Neutrophil (primary cell): ENCODE results near the gene ADCY5.

Experiments used
- H3K27ac ChIP-seq: fragments of 200-600 bp; sonication (generic); 2 replicates; pipeline ENCODE4 v1.5.1; 2016; ENCODE audit warnings: mild to moderate bottlenecking, moderate library complexity
- H3K27me3 ChIP-seq: fragments of 200-600 bp; sonication (generic); 2 replicates; pipeline ENCODE4 v1.6.0; 2016; ENCODE audit warnings: mild to moderate bottlenecking
- H3K36me3 ChIP-seq: fragments of 200-600 bp; sonication (generic); 2 replicates; pipeline ENCODE4 v1.5.1; 2017
- H3K4me1 ChIP-seq, 2 experiments: fragments of 200-600 bp in 1 of 2; sonication (generic) in 1 of 2; 1 replicate in 1 of 2; 2 replicates in 1 of 2; pipeline versions ENCODE4 v1.5.1 to v1.6.1; 2013 to 2016; ENCODE audit warnings: low read depth in 1 of 2, low read length in 1 of 2, mild to moderate bottlenecking in 1 of 2, moderate library complexity in 1 of 2; ENCODE audit not compliant: control insufficient read depth in 1 of 2, insufficient read depth in 1 of 2
- H3K4me3 ChIP-seq, 2 experiments: fragments of 200-600 bp in 1 of 2; sonication (generic) in 1 of 2; 1 replicate in 1 of 2; 2 replicates in 1 of 2; pipeline ENCODE4 v1.5.1; 2013 to 2016; ENCODE audit warnings: low read depth in 1 of 2, low read length in 1 of 2, mild to moderate bottlenecking in 1 of 2, moderate library complexity in 1 of 2
- H3K9me3 ChIP-seq: fragments of 200-600 bp; sonication (generic); 2 replicates; pipeline ENCODE4 v1.5.1; 2016
- TF ChIP-seq, protein P1 (sequence below): fragments of 200-600 bp; sonication (generic); IDR thresholded peaks from 2 replicates; pipeline ENCODE4 v1.5.1; 2016; ENCODE audit warnings: antibody characterized with exemption

Gene ADCY5

DNA sequence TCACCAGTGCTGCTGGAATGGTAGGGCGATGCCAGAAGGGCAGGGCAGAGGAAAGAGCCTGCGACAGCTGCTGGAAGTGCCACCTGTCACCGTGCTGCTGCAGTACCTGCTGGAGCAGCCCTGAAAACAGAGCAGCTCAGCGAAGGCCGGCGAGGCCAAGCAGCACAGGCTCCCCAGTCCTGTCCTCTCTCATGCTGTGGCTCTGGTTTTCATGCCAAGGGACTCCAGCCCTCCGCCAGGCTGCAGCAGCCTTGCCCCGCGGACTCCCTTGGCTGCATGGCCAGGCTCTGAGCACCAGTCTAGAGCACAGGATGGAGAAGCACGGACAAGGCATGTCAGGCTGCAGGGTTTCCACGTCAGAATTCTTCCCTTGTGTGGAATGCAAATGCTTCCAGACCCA is 43.9 kb downstream of the ADCY5 start:
- Histone ChIP-seq H3K4me1 (no peaks in the 10 kb centered on the region), H3K36me3 (no peaks in the 10 kb centered on the region), H3K27ac (no peak overlapping the region), H3K9me3 (no peaks in the 10 kb centered on the region), H3K4me3 (no peak overlapping the region), H3K27me3 (peaks cover 15% of the 10 kb centered on the region)
- TF ChIP-seq, protein P1, sequence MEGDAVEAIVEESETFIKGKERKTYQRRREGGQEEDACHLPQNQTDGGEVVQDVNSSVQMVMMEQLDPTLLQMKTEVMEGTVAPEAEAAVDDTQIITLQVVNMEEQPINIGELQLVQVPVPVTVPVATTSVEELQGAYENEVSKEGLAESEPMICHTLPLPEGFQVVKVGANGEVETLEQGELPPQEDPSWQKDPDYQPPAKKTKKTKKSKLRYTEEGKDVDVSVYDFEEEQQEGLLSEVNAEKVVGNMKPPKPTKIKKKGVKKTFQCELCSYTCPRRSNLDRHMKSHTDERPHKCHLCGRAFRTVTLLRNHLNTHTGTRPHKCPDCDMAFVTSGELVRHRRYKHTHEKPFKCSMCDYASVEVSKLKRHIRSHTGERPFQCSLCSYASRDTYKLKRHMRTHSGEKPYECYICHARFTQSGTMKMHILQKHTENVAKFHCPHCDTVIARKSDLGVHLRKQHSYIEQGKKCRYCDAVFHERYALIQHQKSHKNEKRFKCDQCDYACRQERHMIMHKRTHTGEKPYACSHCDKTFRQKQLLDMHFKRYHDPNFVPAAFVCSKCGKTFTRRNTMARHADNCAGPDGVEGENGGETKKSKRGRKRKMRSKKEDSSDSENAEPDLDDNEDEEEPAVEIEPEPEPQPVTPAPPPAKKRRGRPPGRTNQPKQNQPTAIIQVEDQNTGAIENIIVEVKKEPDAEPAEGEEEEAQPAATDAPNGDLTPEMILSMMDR = no peak

DNA sequence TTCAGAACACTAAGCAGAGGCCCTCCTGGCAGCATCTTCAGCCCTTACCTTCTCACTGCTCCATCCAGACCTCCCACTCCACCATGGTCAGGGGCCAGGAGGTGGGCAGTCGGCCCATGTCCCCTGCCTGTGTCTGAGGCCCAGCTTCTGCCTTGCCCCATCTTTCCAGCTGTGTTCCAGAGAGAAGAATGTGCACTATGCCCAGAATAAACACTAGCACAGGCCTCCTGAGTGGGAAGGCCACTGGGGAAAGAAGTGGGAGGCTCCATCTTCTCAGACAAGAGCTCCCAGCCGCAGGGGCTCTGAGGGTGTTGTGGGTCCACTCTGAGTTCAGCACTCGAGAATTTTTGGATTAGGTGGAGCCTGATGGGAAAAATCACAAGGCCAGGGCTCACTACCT is 44.5 kb downstream of the ADCY5 start:
- no peak overlapping the region for H3K4me3 ChIP-seq
- H3K4me1 ChIP-seq = no peaks in the 10 kb centered on the region
- no peak overlapping the region for H3K27ac ChIP-seq
- TF ChIP-seq, protein P1 = no peak
- no peaks in the 10 kb centered on the region for H3K36me3 ChIP-seq
- no peaks in the 10 kb centered on the region for H3K9me3 ChIP-seq
- peaks cover 14% of the 10 kb centered on the region for H3K27me3 ChIP-seq

DNA sequence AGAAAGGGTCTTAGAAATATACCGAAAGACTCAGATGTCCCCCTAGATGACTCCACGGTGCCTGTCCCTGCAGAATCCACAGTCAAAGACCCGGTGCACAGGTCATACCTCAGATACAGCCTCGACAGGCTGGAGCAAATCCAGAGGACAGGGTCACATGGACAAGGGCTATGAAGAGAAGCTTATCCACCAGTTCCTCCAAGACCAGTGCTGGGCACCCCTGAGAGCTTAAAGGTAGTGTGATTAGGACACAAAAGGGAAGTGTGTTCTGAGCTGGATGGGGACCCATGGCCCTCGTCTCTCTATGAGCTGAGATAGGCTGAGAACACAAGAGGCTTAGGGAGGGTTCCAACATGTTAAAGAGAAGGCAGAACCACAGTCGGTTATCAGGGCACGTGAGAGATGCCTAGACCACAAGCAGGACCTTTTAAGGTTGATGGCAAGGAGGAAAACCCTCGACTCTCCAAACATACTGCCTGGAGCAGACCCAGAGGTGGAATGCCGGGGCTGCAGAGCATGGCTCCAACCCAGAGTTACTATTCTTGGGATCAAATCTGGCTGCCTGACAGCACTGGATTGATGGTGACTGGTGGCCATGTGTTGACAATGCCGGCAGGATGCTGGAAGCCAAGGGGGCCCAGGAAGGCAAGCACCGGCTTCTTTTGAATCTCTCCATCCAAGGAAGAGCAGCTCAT is 46.9 kb downstream of the ADCY5 start:
- no peaks in the 10 kb centered on the region for H3K9me3 ChIP-seq
- H3K4me3 ChIP-seq = no peak overlapping the region
- H3K27ac ChIP-seq = no peak overlapping the region
- H3K4me1 ChIP-seq = no peaks in the 10 kb centered on the region
- peaks cover 35% of the 10 kb centered on the region for H3K27me3 ChIP-seq
- TF ChIP-seq, protein P1 = no peak
- H3K36me3 ChIP-seq = no peaks in the 10 kb centered on the region

DNA sequence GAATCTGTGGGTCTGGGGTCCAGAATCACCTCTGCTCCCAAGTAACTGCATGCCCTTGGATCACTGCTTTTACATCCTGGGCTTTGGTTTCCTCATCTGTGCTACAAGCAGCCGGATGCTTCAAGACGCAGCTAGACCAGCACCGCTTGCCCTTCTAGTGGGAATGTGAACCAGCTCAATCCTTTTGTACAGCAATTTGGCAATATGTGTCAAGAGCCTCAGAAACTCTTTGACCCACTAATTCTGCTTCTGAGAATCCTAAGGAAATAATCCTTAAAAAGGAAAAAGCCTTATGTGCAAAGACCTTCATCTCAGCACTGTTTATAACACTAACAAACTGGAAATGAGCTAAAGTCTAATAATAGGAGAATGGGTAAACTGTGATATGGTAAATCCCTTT is 48.7 kb downstream of the ADCY5 start:
- H3K27me3 ChIP-seq = peaks cover 41% of the 10 kb centered on the region
- no peak overlapping the region for H3K4me3 ChIP-seq
- no peaks in the 10 kb centered on the region for H3K9me3 ChIP-seq
- TF ChIP-seq, protein P1 = no peak
- no peaks in the 10 kb centered on the region for H3K4me1 ChIP-seq
- H3K36me3 ChIP-seq = no peaks in the 10 kb centered on the region
- no peak overlapping the region for H3K27ac ChIP-seq

DNA sequence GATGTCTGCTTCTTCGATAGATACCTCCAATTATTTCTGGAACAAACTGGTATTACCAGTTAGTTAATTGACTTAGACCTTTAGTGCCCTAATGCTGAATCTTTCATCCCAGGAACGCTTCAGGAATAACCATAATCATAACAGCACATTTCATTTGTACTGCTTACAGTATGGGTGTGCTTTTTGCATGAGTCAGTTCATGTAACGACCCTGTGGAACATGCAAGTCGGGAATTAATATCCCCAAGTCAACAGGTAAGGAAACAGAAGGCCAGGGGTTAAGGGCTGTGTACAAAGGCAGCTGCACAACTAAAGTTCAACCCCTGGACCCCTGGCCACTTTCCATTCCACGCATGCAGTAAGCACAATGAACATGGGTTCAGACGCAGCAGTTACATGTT is 49.2 kb downstream of the ADCY5 start:
- H3K27ac ChIP-seq = no peak overlapping the region
- peaks cover 43% of the 10 kb centered on the region for H3K27me3 ChIP-seq
- TF ChIP-seq, protein P1 = no peak

More for the DNA sequence above, 49.2 kb downstream of the ADCY5 start:
- Histone ChIP-seq H3K9me3 (no peaks in the 10 kb centered on the region), H3K4me3 (no peak overlapping the region), H3K4me1 (no peaks in the 10 kb centered on the region), H3K36me3 (no peaks in the 10 kb centered on the region)
